ENCODE measurements around the gene RBKS.

The RBKS gene

GRCh38 chr2:27829791-27830190 lies 60.4 kb downstream of the RBKS start:
- no peak for DNase-seq

GRCh38 chr2:27828305-27828704 lies 61.9 kb downstream of the RBKS start:
- no peak for DNase-seq

- no peak for DNase-seq
These were observed 65.8 kb downstream of the RBKS start for GRCh38 chr2:27824401-27824800.

- no peak for DNase-seq
These were observed 66.6 kb downstream of the RBKS start for GRCh38 chr2:27823569-27823968.

- no peak for DNase-seq
These were observed 67.1 kb downstream of the RBKS start for GRCh38 chr2:27823135-27823534.

GRCh38 chr2:27822049-27822448 lies 68.1 kb downstream of the RBKS start:
- no peak for DNase-seq

GRCh38 chr2:27815860-27816438 lies 74.2 kb downstream of the RBKS start:
- no peak for DNase-seq

GRCh38 chr2:27814758-27815157 lies 75.4 kb downstream of the RBKS start:
- no peak for DNase-seq

GRCh38 chr2:27811768-27812167 lies 78.4 kb downstream of the RBKS start:
- DNase-seq, result no peak

GRCh38 chr2:27810455-27810854 lies 79.7 kb downstream of the RBKS start:
- no peak for DNase-seq

GRCh38 chr2:27809761-27810241 lies 80.4 kb downstream of the RBKS start:
- DNase-seq, result no peak

- DNase-seq, result no peak
These were observed 81.2 kb downstream of the RBKS start for GRCh38 chr2:27808984-27809383.

- no peak for DNase-seq
These were observed 81.8 kb downstream of the RBKS start for GRCh38 chr2:27808418-27808817.

- DNase-seq, result no peak
These were observed 82.7 kb downstream of the RBKS start for GRCh38 chr2:27807476-27807875.

- DNase-seq, result no peak
These were observed 83.7 kb downstream of the RBKS start for GRCh38 chr2:27806311-27807059.

GRCh38 chr2:27805180-27805579 lies 85.0 kb downstream of the RBKS start:
- DNase-seq, result no peak

- no peak for DNase-seq
These were observed 86.0 kb downstream of the RBKS start for GRCh38 chr2:27804146-27804545.

GRCh38 chr2:27803046-27803445 lies 87.1 kb downstream of the RBKS start:
- no peak for DNase-seq

- DNase-seq, result no peak
These were observed 87.6 kb downstream of the RBKS start for GRCh38 chr2:27802547-27802946.

GRCh38 chr2:27800856-27801255 lies 89.3 kb downstream of the RBKS start:
- DNase-seq, result no peak

GRCh38 chr2:27799646-27800010 lies 90.6 kb downstream of the RBKS start:
- DNase-seq, result no peak

GRCh38 chr2:27798948-27799645 lies 91.1 kb downstream of the RBKS start:
- no peak for DNase-seq

GRCh38 chr2:27798486-27798885 lies 91.7 kb downstream of the RBKS start:
- DNase-seq, result no peak

GRCh38 chr2:27797841-27798240 lies 92.3 kb downstream of the RBKS start:
- DNase-seq, result no peak
